K562 (cell line): ENCODE results near the gene CCND3. TPM values are rescaled to one million over a fixed set of nuclear protein-coding genes. Genes with fewer than 3 reads are reported as not detected.

ENCODE experiments used
- ARHGAP35 ChIP-seq: fragments of 450-650 bp; IDR thresholded peaks from 2 replicates; pipeline ENCODE4 v1.6.1; 2018; ENCODE audit not compliant: partially characterized antibody
- ARID1B ChIP-seq: fragments of 450-650 bp; IDR thresholded peaks from 2 replicates; pipeline ENCODE4 v1.6.1; 2016; ENCODE audit warnings: antibody characterized with exemption, mild to moderate bottlenecking, inconsistent platforms
- CBFA2T2 ChIP-seq: fragments of 450-650 bp; conservative IDR thresholded peaks from 2 replicates; pipeline ENCODE4 v1.6.1; 2017; ENCODE audit warnings: mild to moderate bottlenecking
- ETV5 ChIP-seq: sonication (generic); formaldehyde crosslinking; IDR thresholded peaks from 2 replicates; pipeline ENCODE4 v1.4.0; 2020; ENCODE audit warnings: low read depth, mild to moderate bottlenecking, missing genetic modification reagents
- FOS ChIP-seq: IDR thresholded peaks from 3 replicates; pipeline ENCODE4 v1.6.1; 2011; ENCODE audit not compliant: insufficient read length; ENCODE audit errors: extremely low read depth
- FOSL1 ChIP-seq: fragments of 200-800 bp; sonication (Bioruptor generic); conservative IDR thresholded peaks from 2 replicates; pipeline ENCODE4 v1.6.1; 2016; ENCODE audit warnings: missing genetic modification characterization, missing compliant biosample characterization
- FOXA1 ChIP-seq: fragments of 450-650 bp; IDR thresholded peaks from 2 replicates; pipeline ENCODE4 v1.6.1; 2016; ENCODE audit warnings: mild to moderate bottlenecking, borderline replicate concordance
- HNRNPH1 ChIP-seq: fragments of 200-400 bp; formaldehyde crosslinking; optimal IDR thresholded peaks from 2 replicates; pipeline ENCODE3; 2017; ENCODE audit warnings: low read depth, mild to moderate bottlenecking, low read length, moderate library complexity
- MTF1 ChIP-seq: fragments of 250-450 bp; sonication (Bioruptor Pico); IDR thresholded peaks from 2 replicates; pipeline ENCODE4 v1.9.0; 2021; ENCODE audit warnings: moderate library complexity, mild to moderate bottlenecking, inconsistent platforms, borderline replicate concordance
- PCBP1 ChIP-seq: fragments of 200-400 bp; formaldehyde crosslinking; IDR thresholded peaks from 2 replicates; pipeline ENCODE4 v1.6.1; 2018; ENCODE audit warnings: mild to moderate bottlenecking, low read depth, low read length; ENCODE audit not compliant: poor library complexity, severe bottlenecking
- PHF8 ChIP-seq: fragments of 200-600 bp; sonication (generic); IDR thresholded peaks from 2 replicates; pipeline ENCODE4 v1.6.1; 2012; ENCODE audit warnings: mixed run types, mild to moderate bottlenecking, inconsistent platforms, low read length, moderate library complexity, borderline replicate concordance
- RCOR1 ChIP-seq, 2 experiments: IDR thresholded peaks; 2 replicates each; pipeline ENCODE4 v1.6.1; 2012; ENCODE audit warnings: low read depth in 2 of 2, low read length in 2 of 2, borderline replicate concordance in 1 of 2, improper control_type of control experiment in 1 of 2
- SNRNP70 ChIP-seq: fragments of 200-400 bp; formaldehyde crosslinking; optimal IDR thresholded peaks from 2 replicates; pipeline ENCODE3; 2017; ENCODE audit warnings: low read depth, low read length
- STAT5A ChIP-seq: IDR thresholded peaks from 2 replicates; pipeline ENCODE4 v1.6.1; 2012; ENCODE audit warnings: low read length, inconsistent platforms, borderline replicate concordance
- TFAM ChIP-seq: fragments of 250-450 bp; sonication (Bioruptor Pico); conservative IDR thresholded peaks from 2 replicates; pipeline ENCODE4 v1.5.0; 2021; ENCODE audit warnings: mild to moderate bottlenecking, moderate library complexity
- U2AF1 ChIP-seq: fragments of 200-400 bp; formaldehyde crosslinking; optimal IDR thresholded peaks from 2 replicates; pipeline ENCODE3; 2017; ENCODE audit warnings: mild to moderate bottlenecking, low read depth, low read length, moderate library complexity
- ZFP1 ChIP-seq: fragments of 450-650 bp; formaldehyde crosslinking; IDR thresholded peaks from 2 replicates; pipeline ENCODE4 v1.4.0; 2020; ENCODE audit warnings: mild to moderate bottlenecking, mixed read lengths
- ZNF79 ChIP-seq: fragments of 250-450 bp; sonication (Bioruptor Pico); IDR thresholded peaks from 2 replicates; pipeline ENCODE4 v1.4.0; 2020; ENCODE audit warnings: low read depth, mild to moderate bottlenecking, moderate library complexity
- ZNF830 ChIP-seq: fragments of 250-450 bp; sonication (Bioruptor Pico); IDR thresholded peaks from 2 replicates; pipeline ENCODE4 v1.5.0; 2021; ENCODE audit warnings: mild to moderate bottlenecking
- polyA plus RNA-seq, 8 experiments: library from polyadenylated mRNA; depleted of rRNA in 4 of 8; stranded (reverse) in 5 of 8; unstranded in 3 of 8; fragments of >200 nt; fragmentation: Nextera tagmentation in 2 of 8; fragmentation: Illumina TruSeq in 1 of 8; extraction: Ambion mirVana in 2 of 8; extraction: Trizol in 1 of 8; gene quantifications; 2 replicates each; pipeline versions ENCODE4 v1.2.1 to v1.2.3, GENCODE V29; 2011 to 2014; ENCODE audit warnings: inconsistent platforms in 1 of 8, missing spikeins in 1 of 8
- total RNA-seq, 7 experiments: library from RNA; depleted of rRNA in 6 of 7; stranded (reverse); fragments of >200 nt in 6 of 7; fragmentation: Illumina TruSeq in 2 of 7; extraction: Trizol in 2 of 7; gene quantifications; 2 replicates each; pipeline versions ENCODE4 v1.2.1 to v1.2.3, GENCODE V29; 2011 to 2021; ENCODE audit warnings: low replicate concordance in 1 of 7
- TF ChIP-seq, protein P1 (sequence below), 2 experiments: IDR thresholded peaks in 1 of 2; conservative IDR thresholded peaks in 1 of 2; 2 replicates each; pipeline ENCODE4 v1.6.1; 2016; ENCODE audit warnings: low read depth in 2 of 2, mild to moderate bottlenecking in 1 of 2, missing compliant biosample characterization in 1 of 2, missing genetic modification characterization in 1 of 2, moderate library complexity in 1 of 2
- TF ChIP-seq, protein P2 (sequence below): fragments of 250-450 bp; sonication (Bioruptor Pico); IDR thresholded peaks from 2 replicates; pipeline ENCODE4 v1.5.0; 2020; ENCODE audit warnings: mild to moderate bottlenecking, borderline replicate concordance
- TF ChIP-seq, protein P3 (sequence below), 2 experiments: fragments of 450-650 bp in 1 of 2; sonication (generic) in 1 of 2; formaldehyde crosslinking in 1 of 2; IDR thresholded peaks in 1 of 2; conservative IDR thresholded peaks in 1 of 2; 2 replicates each; pipeline versions ENCODE4 v1.6.1 to v1.8.1; 2016 to 2023; ENCODE audit warnings: mild to moderate bottlenecking in 2 of 2, moderate library complexity in 2 of 2, inconsistent platforms in 1 of 2, missing genetic modification reagents in 1 of 2

CCND3 gene
- total and polyA plus RNA-seq, 9 of the 15 experiments (the other 6 are each of a cell fraction or from before 2014, with no cell fraction given), result 21.5 to 204 (median 97.4) TPM

DNA sequence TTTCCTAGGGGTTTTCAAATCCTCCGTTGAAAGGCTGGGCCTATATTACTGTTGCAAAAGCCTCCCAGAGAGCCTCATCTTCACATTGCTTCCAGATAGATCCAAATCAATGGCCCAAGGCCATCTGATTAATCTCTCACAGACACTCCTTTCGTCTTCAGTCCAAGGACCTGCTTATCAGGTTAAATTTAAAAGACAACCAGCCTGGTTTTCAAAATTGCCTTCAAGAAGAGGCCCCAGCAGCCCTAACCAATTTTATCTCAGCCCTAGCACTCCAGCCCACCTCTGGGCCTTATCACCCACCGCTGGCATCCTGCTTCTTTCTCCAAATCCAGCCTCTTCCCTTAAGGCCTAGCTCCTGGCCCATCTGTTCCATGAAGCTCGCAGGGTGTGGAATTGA is 15.5 kb upstream of the CCND3 start (continued):
- TF ChIP-seq U2AF1 (no peak), PHF8 (no peak), CBFA2T2 (peak; percentile 92), ARHGAP35 (no peak), RCOR1 (IDR thresholded peaks at IDR 0.05; ENCODE audit: borderline replicate concordance in 1 of 2, low read depth in 2 of 2, low read length in 2 of 2) (peak in 1 of 2 experiments; percentile 90; a peak in 3 of 4 replicates), ZNF79 (CRISPR knock-in tag) (no peak), PCBP1 (no peak), STAT5A (peak; percentile 46; the same call in 1 of the 2 replicates), MTF1 (no peak), ZFP1 (CRISPR knock-in tag) (no peak), FOS (no peak), SNRNP70 (no peak), ETV5 (CRISPR knock-in tag) (no peak), HNRNPH1 (no peak), ARID1B (peak; percentile 93), FOSL1 (tag) (no peak), ZNF830 (no peak), FOXA1 (no peak), TFAM (CRISPR knock-in tag) (no peak)
- TF ChIP-seq, protein P1, sequence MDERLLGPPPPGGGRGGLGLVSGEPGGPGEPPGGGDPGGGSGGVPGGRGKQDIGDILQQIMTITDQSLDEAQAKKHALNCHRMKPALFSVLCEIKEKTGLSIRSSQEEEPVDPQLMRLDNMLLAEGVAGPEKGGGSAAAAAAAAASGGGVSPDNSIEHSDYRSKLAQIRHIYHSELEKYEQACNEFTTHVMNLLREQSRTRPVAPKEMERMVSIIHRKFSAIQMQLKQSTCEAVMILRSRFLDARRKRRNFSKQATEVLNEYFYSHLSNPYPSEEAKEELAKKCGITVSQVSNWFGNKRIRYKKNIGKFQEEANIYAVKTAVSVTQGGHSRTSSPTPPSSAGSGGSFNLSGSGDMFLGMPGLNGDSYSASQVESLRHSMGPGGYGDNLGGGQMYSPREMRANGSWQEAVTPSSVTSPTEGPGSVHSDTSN (CRISPR knock-in tag; IDR thresholded peaks at IDR 0.05; ENCODE audit: low read depth), result no peak
- TF ChIP-seq, protein P1 (tag; conservative IDR thresholded peaks at IDR 0.05; ENCODE audit: low read depth), result no peak
- TF ChIP-seq, protein P2, sequence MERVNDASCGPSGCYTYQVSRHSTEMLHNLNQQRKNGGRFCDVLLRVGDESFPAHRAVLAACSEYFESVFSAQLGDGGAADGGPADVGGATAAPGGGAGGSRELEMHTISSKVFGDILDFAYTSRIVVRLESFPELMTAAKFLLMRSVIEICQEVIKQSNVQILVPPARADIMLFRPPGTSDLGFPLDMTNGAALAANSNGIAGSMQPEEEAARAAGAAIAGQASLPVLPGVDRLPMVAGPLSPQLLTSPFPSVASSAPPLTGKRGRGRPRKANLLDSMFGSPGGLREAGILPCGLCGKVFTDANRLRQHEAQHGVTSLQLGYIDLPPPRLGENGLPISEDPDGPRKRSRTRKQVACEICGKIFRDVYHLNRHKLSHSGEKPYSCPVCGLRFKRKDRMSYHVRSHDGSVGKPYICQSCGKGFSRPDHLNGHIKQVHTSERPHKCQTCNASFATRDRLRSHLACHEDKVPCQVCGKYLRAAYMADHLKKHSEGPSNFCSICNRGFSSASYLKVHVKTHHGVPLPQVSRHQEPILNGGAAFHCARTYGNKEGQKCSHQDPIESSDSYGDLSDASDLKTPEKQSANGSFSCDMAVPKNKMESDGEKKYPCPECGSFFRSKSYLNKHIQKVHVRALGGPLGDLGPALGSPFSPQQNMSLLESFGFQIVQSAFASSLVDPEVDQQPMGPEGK (CRISPR knock-in tag), result no peak
- TF ChIP-seq, protein P3, sequence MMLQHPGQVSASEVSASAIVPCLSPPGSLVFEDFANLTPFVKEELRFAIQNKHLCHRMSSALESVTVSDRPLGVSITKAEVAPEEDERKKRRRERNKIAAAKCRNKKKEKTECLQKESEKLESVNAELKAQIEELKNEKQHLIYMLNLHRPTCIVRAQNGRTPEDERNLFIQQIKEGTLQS (IDR thresholded peaks at IDR 0.05), result no peak
- TF ChIP-seq, protein P3 (CRISPR knock-in tag; conservative IDR thresholded peaks at IDR 0.05), result no peak; the same call in 1 of the 2 replicates
